ENCODE measurements around the gene KLF9.

DNA sequence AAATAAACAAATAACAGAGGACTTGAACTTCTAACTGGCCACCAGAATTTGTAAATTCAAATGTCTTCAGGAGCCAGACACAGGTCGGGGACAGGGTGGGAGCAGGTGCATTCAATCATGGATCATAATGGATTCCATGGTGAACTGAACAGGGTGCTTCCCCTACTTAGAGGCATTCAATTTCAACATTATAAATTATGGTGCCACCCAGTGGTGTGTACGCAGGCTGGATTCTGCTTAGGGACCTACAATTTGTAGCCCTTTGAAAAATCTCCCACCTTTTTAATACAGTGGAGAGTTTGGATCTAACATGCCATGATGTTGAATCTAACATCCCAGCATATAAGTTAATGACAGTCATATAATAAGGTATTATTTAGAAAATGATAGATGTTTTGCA, 22.3 kb downstream of the KLF9 start:
- TF ChIP-seq CTCF (IDR thresholded peaks at IDR 0.05) (peak in 1 of 6 experiments; percentile 18), POLR2A (IDR thresholded peaks at IDR 0.05) (no peak)

Data from esophagus squamous epithelium (tissue), 4 donors.